BE2C (cell line): Measurements from ENCODE around the gene STARD9.

Experiments used
- DNase-seq: peaks from one replicate; pipeline ENCODE4 v3.0.0-alpha.2; 2020
- H3K27me3 ChIP-seq: fragments of 250-450 bp; sonication (Bioruptor Pico); 2 replicates; pipeline ENCODE4 v1.5.1; 2020; ENCODE audit warnings: mild to moderate bottlenecking
- H3K36me3 ChIP-seq: fragments of 250-450 bp; sonication (Bioruptor Pico); 2 replicates; pipeline ENCODE4 v1.5.1; 2020; ENCODE audit warnings: mild to moderate bottlenecking
- H3K4me1 ChIP-seq: fragments of 250-450 bp; sonication (Bioruptor Pico); 2 replicates; pipeline ENCODE4 v1.5.1; 2020
- H3K4me3 ChIP-seq: 2 replicates; pipeline ENCODE4 v1.5.1; 2011; ENCODE audit warnings: low read depth, low read length
- H3K9me3 ChIP-seq: fragments of 250-450 bp; sonication (Bioruptor Pico); 2 replicates; pipeline ENCODE4 v1.5.1; 2020
- TF ChIP-seq, protein P1 (sequence below): IDR thresholded peaks from 2 replicates; pipeline ENCODE4 v1.5.1; 2012; ENCODE audit warnings: mild to moderate bottlenecking, low read depth, low read length

STARD9 gene

DNA sequence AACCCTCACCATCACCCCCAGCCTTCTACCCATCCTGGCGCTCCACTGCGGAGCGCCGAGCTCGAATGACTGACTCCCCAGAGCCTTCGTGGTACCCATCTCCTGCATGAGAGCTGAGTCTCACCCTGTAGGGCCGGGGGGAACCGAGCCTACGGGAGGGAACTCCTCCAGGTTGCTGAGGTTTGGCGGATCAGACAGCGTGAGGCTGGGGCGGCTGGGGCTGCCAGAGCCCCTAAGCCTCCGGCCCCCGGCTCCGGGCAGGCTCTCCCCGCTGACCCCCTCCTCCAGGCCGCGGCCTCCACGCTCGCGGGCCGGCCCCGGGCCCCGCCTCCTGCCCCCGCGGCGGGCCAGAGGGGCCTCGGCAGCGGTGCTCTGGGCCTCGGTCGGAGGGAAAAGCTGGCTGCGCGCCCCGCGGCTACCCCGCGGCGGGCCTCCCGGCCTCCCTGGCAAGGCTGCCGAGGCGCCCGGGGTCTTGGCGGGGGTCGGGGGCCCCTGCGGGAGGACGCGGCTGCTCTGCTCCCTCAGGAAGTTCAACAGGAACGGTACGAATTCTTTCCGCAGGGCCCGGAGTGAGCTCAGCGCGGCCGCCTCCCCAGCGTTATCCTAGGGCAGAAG is 160.9 kb downstream of the STARD9 start:
- Histone ChIP-seq H3K4me1 (peaks cover 13% of the 10 kb centered on the region), H3K36me3 (peaks cover 23% of the 10 kb centered on the region), H3K9me3 (no peaks in the 10 kb centered on the region), H3K27me3 (no peaks in the 10 kb centered on the region), H3K4me3 (peak overlapping the region; percentile 70)
- TF ChIP-seq, protein P1, sequence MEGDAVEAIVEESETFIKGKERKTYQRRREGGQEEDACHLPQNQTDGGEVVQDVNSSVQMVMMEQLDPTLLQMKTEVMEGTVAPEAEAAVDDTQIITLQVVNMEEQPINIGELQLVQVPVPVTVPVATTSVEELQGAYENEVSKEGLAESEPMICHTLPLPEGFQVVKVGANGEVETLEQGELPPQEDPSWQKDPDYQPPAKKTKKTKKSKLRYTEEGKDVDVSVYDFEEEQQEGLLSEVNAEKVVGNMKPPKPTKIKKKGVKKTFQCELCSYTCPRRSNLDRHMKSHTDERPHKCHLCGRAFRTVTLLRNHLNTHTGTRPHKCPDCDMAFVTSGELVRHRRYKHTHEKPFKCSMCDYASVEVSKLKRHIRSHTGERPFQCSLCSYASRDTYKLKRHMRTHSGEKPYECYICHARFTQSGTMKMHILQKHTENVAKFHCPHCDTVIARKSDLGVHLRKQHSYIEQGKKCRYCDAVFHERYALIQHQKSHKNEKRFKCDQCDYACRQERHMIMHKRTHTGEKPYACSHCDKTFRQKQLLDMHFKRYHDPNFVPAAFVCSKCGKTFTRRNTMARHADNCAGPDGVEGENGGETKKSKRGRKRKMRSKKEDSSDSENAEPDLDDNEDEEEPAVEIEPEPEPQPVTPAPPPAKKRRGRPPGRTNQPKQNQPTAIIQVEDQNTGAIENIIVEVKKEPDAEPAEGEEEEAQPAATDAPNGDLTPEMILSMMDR: no peak
- DNase-seq: no peak

DNA sequence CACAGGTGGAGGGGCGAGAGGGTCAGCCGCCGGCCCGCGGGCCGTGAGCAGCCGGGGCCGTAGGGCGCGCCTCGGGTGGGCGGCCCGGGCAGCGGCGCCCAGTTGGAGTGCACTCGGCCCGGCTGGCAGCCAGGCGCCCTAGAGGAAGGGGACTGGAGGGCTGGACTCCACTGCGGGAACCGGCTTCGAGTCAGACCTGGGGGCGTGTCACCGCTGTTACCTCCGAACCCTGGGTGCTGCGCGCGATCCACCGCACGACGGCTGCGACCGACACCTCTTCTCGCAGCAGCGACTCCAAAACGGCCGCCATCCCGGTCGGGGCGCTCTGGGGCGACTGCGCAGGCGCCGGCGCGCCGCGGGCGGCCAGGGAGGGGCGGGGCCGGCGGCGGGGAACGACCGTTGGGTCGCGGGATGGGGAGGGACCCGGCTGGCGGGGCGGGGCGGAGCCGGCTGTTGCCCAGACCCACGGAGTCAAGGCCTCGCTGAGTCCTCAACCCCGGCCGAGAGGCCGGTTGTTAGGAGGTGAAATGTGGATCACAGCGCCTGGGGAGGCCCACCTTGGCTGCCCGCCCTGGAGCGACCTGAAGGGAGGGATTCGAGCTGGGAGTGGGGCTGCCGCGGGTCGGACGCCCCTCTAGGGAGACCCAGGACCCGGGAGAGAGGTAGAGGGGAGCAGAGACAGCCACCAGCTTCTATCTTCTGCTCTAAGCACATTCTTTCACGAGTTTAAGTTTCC is 161.6 kb downstream of the STARD9 start, which contains the start of gene CDAN1:
Gene CDAN1, minus strand, starts transcription at position 336 of the 736 bp plus-strand sequence. Its CDS starts 26 bp downstream, at position 310.
- TF ChIP-seq, protein P1: no peak
- Histone ChIP-seq H3K4me3 (peak within 1 kb of the TSS; percentile 70), H3K27me3 (no peaks in the 10 kb centered on the region), H3K4me1 (peaks cover 17% of the 10 kb centered on the region), H3K36me3 (peaks cover 16% of the 10 kb centered on the region), H3K9me3 (no peaks in the 10 kb centered on the region)
- DNase-seq: peak; percentile 95

DNA sequence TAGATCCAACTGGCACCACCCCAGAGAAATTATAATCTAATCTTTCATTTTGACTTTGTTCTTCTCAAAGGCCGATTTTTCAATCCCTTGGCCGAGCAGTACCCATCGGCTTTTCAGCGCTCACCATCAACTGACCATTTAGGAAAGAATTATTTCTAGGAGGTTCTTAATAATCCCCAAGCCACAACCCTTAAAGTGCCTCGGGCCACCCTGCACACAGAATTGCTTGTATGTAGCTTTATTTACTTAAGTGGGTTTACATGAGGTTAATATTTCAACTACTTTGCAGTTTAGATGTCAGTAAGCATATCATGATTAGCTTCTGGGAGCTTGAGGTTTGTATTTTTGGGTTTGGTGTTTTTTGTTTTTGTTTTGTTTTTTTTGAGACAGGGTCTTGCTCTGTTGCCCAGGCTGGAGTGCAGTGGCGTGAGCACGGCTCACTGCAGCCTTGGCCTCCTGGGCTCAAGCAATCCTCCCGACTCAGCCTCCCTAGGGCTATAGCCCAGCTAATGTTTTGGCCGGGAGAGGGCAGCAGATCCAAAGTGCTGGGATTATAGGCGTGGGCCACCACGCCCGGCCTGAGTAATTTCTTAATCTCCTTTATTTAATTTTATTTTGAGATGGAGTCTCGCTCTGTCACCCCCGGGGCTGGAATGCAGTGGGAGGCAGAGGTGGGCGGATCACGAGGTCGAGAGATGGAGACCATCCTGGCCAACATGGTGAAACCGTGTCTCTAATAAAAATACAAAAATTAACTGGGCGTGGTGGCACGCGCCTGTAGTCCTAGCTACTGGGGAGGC is 162.3 kb downstream of the STARD9 start:
- Histone ChIP-seq H3K36me3 (peaks cover 9% of the 10 kb centered on the region), H3K9me3 (no peaks in the 10 kb centered on the region), H3K27me3 (no peaks in the 10 kb centered on the region), H3K4me3 (peak overlapping the region; percentile 70), H3K4me1 (peaks cover 23% of the 10 kb centered on the region)
- peak; percentile 34 for DNase-seq
- TF ChIP-seq, protein P1: peak; percentile 46

DNA sequence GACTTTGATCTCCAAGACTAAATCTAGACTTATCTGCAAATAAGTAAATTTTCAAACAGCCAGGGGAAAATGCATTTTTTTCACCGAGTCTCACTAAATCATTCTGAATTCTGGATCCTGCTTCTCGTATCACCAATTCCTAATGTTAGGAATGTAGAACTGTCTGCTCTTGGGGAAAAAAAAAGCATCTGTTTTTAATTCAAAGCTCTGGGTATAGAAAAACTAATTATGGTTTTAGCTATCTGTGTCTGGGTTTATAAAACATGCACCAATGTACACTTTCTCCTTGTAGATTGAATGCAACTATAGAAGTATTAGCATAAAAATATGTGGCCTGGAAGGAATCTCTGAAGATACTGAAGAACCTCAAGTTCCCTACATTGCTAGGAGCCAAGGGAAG is 166.3 kb downstream of the STARD9 start:
- no peak for DNase-seq
- no peaks in the 10 kb centered on the region for H3K9me3 ChIP-seq
- no peak overlapping the region for H3K4me3 ChIP-seq
- no peaks in the 10 kb centered on the region for H3K27me3 ChIP-seq
- TF ChIP-seq, protein P1: 0 out of 2 replicates have a peak, but pooled peaks have one; percentile 2
- no peaks in the 10 kb centered on the region for H3K36me3 ChIP-seq
- H3K4me1 ChIP-seq: peaks cover 23% of the 10 kb centered on the region

DNA sequence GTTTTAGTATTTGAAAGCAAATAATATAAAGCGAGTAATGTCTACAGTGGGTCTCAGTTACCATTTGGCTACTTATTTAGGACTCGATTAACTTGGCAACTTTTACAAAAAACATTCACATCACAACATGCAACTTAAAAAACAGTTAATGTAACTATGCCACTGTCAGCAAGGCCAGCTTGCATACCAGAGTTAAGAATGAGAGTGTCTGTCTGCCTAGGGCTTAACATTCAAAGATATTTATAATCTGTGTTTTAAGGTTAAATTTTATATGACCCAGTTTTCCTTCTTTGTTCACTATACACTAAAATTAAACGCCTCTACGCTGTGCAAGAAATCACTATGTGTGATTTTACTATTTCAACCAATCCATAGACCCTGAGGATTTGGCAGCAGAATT is 166.7 kb downstream of the STARD9 start:
- no peak for DNase-seq
- H3K9me3 ChIP-seq: no peaks in the 10 kb centered on the region
- TF ChIP-seq, protein P1: no peak
- peaks cover 23% of the 10 kb centered on the region for H3K4me1 ChIP-seq
- H3K36me3 ChIP-seq: no peaks in the 10 kb centered on the region
- H3K4me3 ChIP-seq: no peak overlapping the region
- H3K27me3 ChIP-seq: no peaks in the 10 kb centered on the region
